ENCODE measurements around the gene HIVEP3.

GRCh38 chr1:41536361-41536802 is 382.3 kb downstream of the HIVEP3 start:
- TF ChIP-seq POLR2A (IDR thresholded peaks at IDR 0.05) (no peak), CTCF (IDR thresholded peaks at IDR 0.05) (no peak), EP300 (IDR thresholded peaks at IDR 0.05) (no peak)

All from tibial nerve (tissue), 4 donors.